Renal cortical epithelial cell (primary cell): ENCODE data around the gene TOX3. TPM values are rescaled to one million over a fixed set of nuclear protein-coding genes. Genes with fewer than 3 reads are reported as not detected.

Source experiments
- DNase-seq: peaks from one replicate; pipeline ENCODE4 v3.0.0-alpha.2; 2011; ENCODE audit warnings: low read depth
- total RNA-seq: library from RNA; depleted of rRNA; stranded (reverse); fragments of >200 nt; gene quantifications from 2 replicates; pipeline ENCODE4 v1.2.3, GENCODE V29; 2014

TOX3 gene
- total RNA-seq, 1 donor from 2014 or later = 5.4 TPM

DNA sequence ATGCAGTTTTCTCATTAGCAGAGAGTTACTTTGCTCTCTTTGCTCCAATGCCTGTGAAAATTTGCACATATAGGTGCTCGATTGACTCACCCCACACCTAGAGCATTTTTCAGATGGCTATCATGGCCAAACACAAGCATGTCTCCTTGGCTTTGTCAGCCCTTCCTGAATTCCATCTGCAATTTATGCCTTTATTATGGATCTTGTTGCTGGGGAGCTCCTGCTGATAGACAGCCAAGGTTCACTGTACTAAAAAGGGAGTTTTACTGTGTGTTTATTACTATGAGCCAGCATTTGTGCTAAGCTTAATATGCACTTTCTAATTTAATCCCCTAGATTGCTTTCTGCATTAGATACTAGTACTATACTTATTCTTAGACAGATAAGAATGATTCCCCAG, 93.3 kb downstream of the TOX3 start:
- peak; percentile 13 for DNase-seq

DNA sequence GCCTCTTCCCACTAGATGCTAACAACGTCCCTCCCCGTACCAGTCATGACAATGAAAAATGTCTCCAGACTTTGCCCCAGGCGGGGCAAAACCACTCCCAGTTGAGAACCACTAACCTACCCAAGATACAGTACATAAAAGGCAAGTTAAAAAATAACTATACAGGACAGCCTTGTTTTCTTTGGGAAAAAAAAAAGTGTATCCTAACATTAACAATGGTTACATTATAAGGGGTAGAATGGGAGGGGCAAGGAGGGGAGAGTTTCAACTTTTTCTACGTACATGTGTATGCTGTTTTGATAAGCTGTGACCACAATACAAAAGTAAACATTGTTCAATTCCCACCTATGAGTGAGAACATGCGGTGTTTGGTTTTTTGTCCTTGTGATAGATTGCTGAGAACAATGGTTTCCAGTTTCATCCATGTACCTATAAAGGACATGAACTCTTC, 94.9 kb downstream of the TOX3 start:
- no peak for DNase-seq

DNA sequence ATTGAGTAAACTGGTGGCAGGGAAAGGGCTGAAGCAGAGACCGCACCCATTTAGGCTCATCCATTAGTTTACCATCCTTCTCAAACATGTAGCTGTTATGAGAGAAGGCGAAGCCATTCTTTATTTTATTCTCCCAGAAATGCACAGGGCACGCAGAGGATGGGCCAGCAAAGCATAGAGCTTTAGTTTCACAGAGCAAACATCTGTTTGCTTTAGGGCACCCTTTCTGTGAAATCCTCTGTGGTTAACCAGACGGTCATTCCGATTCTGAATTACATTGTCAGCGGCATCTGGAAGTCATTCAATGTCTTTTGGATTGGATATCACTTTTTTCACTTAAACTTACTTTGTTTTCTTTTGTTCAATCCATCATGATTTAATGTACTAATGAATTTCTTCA, 96.0 kb downstream of the TOX3 start:
- DNase-seq = no peak

DNA sequence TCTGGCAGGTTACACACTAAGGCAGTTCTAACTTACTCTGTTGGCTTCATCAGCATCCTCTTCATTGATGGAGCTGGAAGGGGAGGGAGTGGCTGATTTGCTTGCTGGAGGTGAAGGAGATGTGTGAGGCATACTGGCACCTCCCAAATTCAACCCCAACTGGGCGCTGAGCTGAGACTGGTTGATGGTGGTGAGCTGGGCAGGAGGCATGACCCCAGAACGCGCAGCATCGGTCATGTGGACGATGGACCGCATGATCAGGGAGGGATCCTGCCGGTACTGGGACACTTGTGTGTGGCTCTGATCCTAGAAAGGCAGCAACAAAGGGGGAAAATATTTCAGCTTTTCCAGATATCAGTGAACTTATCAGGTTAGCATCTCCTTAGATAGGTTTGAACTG, 96.7 kb downstream of the TOX3 start:
- no peak for DNase-seq

DNA sequence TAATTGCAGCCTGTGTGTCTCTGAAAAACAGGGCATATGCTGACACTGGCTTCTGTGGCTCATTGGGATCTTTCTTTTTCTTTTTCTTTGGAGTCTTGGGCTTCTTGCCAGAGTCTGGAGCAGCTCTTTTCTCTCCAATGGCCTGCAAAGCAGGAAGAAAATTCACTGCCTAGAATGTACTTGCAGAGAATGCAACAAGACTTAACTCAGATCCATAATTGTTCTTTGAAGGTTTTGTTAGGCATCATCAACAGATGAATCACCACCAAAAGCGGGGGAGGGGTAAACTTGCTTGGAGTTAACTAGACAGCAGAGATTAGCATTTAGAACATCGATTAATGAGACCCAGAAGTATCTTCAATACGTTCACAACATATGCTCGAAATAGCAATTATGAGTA, 100.9 kb downstream of the TOX3 start:
- peak; percentile 68 for DNase-seq

DNA sequence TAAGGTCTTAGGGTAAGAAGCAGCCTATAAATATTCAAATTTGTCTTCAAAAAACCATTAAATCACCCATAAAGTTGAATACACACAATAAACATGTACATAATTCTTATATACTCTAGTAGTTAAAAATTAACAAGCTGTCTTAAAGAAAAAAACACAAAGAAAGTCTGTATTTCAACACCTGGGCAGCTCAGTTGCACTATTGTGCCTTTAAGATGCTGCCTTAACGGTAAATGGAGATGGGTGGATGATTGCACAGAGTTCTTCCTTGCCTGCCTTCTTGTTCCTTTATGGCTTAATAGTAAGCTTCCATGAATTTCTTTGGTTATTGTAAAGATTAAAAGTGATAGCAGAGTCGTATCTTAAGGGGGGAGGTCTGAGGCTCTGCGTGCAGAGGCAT, 105.1 kb downstream of the TOX3 start:
- no peak for DNase-seq

DNA sequence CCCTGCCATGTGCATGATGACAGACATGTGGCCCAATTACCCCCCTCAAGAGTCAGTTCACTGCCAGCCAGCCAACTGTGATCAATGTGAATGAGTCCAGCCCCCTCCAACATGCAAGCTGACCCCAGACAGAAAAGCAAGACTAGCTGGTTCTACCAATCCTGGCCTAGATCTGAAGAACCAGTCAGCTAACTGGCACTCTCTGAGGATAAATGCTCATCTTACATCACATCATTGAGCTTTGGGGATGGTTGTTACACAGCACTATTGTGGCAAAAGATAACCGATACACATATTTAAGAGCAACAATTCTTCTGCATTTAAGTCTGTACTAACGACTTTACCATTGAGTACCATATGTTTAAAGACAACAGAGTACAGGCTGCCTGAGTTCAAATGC, 106.7 kb downstream of the TOX3 start:
- DNase-seq = no peak

DNA sequence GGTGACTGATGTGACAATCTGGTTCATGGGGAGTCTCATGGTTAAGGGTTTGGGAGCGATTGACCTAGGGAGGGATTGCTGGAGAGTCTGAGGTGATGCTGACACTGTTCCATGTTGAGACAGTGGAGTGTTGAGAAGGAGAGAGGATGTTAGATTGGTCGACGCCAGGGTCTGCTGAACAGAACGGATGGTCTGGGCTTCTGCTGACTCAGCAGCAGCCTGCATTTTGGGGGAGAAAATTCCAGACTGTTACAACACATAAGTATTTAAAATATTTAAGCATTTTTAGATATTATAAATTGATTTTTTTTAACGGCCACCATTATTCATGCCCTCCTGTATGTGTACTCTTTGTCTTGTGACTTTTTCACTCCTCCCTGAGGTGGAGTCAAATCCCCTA, 107.2 kb downstream of the TOX3 start:
- DNase-seq = no peak

DNA sequence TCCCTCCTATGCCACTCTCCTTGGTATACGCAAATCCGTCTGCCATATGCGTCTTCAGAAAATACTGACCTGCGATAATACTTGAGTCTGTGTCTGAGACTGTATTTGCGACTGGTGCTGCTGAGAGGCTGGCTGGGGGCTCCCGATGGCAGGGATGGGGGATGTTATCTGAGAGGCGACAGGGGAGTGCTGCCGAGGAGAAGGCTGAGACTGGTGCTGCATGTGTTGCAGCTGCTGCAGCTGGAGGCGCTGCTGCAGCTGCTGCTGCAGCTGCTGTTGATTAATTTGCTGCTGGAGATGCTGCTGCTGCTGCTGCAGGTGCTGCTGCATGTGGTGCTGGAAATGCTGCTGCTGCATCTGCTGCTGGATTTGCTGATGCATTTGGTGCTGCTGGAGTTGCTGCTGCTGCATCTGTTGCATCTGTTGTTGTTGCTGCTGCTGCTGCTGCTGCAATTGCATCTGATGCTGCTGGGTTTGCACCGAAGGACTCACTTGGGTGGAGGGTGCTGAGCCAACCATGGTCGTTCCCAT, 107.7 kb downstream of the TOX3 start:
- DNase-seq = no peak

DNA sequence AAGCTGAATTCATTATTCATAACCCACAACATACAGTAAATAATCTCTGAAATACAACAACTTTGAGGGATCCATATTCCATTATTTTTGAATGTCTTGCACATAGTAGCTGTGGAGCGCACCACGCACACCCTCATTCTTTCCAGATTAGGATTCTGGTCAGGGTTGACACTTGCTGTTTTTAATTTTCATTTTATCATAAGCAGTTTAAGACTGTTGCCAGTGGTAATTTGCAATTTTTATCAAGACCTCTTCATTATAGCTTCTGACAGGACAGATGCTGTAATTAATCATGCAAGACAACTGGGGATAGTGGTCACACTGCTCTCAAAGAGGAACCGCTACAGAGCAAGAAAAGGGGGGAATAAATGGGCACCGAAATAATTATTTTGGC, 109.7 kb downstream of the TOX3 start:
- no peak for DNase-seq

DNA sequence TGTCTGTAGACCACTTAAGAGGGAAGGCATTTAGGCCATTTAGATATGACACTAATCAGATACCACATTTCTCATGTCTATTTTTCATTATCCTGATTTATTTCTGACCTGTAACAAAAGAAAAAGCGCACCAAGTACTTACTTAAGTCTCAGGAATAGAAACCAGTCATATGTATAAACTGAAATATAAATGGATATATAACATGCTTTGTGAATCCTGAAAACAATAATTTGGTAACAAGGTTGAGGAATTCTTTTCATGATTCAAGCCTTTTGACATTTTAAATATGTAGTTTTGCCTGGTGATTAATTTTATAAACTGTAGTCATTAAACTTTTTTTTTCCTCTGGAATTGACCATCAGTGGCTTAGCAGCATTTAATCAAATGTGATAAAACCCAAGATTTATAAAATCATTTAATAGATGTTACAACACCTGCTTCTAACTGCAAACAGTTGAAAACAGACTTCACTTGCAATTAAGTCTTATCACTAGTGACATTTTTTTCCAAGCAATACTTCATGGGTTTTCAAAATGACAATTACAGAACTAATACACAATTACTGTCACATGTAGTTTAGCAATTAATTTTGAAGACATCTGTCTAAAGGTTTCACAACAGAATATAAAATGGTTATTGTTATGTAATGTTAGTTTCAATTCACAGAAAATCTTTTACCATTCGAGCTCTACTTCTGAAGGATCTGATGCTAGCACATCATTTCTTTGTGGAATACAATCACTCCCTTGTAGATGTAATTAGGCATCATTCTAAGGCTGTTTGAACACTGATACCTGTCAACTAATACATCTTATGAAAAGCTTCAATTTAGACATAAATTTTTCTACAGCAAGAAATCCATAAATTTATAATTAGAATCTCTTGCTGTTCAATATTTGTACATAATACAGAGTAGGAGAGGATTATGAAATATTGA, 110.3 kb downstream of the TOX3 start:
- no peak for DNase-seq

DNA sequence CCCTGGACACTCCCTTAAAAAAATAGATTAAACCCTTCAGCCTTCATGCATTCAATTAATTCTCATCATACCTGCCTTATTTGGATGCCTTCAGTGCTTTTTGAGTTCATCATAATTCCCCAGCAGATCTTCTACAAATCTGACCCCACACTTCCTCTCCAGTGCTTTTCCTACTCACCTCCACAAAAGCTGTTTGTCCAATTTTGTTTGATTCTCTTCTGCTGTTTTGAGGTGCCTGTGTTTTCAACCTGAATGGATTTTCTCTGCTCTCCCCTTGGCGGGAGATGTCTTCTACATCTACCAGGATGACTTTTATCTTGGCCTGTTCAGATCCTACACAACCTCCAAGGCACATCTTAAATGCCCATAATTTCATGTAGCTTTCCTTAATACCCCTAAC, 112.7 kb downstream of the TOX3 start:
- no peak for DNase-seq

DNA sequence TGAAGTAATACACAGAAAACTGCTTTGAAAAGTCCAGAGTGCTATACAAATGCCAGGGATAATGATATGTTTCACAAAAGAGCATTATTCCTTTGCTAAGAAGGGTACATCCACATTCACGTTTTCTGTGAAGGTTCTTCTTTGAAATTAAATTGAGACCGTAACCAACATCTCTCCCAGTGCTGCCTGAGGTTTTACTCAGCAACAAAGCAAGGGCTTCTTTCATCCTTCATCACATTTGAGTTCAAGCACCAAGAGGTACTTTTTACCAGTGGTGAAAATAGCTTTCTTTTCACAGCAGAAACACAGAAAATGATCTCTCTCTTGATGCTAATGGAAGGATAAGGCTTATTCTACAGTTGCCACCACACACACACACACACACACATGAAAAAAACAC, 113.3 kb downstream of the TOX3 start:
- DNase-seq = no peak

DNA sequence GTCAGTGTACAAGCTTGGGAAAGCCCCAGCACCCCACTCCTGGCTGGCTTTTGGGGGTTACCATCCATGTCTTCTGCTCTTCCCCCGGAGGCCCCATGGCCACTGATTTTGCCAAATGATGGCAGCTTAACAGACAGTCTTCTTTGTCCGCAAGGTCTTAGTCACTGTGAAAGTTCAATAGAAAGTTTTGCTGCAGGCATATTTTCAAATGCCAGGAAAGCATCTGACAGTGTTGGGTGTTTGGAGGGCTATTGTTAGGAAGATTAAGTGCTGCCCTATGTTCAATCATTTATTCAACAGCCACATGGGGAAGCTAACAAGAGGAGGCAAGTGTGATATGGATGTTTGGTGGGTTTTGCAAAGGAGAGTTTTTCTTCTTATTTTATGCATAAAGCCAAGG, 122.4 kb downstream of the TOX3 start:
- DNase-seq = no peak

DNA sequence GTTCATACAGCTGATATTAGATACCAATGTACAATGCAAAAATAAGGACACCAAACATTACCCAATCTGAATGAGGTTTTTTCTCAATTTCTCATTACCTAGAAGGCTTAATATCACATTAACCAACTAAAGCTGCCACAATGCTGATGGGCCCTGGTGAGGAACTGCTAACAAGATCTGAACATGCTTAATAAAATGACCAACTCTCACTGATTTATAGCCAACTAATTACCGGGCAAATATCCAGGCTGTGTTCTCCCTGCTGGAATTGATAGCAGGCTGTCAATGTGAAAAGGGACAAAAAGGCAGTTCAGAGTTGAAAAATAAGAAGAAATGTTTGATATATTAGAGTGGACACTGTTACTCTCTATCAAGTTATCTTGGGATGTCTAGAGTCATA, 124.6 kb downstream of the TOX3 start:
- no peak for DNase-seq

DNA sequence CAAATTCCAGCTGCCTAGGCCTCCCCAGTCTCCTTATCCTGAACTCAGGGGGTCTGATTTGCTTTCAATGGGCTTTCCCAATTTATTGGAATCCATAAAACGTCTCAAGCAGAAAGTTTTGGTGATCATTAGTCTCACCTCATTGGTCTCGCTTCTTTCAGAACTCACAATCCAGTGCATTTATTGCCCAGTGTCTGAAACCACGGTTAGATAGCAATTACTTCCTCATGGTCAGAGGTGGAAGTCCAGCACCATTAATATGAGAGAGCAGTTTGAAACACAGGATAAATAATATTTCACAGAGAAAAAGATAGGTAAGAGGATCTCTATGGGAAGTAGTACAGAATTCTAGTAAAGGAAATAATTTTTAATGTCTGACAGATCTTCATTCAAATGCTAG, 128.7 kb downstream of the TOX3 start:
- DNase-seq = no peak

DNA sequence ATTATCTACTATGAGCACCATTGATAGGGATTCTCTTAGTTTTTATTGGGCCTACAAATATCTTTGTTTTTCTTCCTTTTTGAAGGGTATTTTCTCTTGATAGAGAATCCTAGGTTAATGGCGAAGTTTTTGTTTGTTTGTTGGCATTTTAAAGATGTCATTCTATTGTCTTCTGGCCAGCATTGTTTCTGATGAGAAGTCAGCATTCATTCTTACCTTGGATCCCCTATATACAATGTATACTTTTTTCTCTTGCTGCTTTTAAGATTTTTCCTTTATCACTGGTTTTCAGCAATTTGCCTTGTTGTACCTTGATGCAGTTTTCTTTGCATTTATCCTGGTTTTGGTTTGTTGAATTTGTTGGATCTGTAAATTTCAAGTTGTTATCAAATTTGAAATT, 130.1 kb downstream of the TOX3 start:
- no peak for DNase-seq

DNA sequence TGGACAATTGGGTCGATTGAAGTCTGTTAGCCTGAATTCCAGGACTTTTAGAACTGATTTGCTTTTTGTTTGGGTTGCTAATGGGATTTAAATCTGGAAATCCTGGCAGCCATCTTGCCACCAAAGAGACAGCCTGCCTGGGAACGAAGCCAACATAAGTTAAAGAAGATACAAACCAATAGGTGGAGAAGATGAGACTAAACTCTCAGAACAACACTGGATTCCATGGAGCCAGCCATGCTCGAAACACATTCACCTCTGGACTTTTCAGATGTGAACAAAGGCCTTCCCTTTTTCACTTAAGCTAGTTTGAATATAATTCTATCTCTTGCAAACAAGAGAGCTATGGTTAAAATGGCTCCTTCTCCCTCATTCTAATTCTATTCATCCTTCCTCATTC, 135.9 kb downstream of the TOX3 start:
- DNase-seq = peak; percentile 31

DNA sequence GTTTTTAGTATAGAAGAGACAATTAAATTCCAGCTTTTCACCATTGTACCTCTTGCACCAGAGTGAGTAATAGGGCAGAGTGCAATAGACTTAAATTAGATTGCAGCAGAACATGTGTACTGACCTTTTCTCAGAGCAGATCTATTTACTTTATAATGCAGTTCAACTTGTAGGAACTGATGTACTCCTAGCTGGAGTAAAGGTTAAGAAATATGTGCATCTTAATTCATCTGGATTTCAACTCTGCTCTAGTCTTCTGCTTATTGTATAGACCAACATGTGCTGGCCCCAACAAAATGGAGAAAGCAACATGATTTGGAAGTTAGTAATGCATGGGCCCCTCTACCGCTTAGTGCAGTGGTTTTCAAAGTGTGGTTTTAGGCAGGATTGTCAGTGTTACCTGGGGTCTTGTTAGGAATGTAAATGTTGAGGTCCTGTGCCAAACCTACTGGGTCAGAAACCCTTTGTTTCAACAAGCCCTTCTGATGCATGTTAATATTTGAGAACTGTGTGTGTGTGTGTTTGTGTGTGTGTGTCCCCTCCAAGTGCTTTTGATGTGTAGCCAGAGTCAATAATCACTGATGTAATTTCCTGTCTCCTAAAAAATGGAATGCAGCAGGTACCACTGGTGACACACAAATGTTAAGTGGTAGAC, 138.6 kb downstream of the TOX3 start:
- DNase-seq = peak; percentile 61

DNA sequence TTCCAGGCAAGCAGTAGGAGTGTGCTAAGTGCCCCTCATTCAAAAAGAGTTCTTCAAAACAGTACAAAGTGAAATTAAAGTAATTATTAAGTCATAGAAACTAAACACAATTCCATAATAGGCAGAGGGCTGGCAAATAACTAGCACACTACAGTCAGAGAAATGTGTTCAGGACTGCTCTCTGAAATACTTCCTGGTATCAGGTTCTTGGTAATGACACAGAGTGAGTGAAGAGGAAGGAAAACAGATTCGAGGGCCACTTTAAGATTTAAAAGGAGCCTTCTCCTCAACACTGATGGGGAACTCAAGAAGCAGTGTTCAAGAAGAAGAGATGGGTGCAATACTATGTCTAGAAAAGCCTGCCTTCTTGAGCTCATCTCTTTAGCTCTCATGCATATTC, 139.2 kb downstream of the TOX3 start:
- DNase-seq = peak; percentile 38

DNA sequence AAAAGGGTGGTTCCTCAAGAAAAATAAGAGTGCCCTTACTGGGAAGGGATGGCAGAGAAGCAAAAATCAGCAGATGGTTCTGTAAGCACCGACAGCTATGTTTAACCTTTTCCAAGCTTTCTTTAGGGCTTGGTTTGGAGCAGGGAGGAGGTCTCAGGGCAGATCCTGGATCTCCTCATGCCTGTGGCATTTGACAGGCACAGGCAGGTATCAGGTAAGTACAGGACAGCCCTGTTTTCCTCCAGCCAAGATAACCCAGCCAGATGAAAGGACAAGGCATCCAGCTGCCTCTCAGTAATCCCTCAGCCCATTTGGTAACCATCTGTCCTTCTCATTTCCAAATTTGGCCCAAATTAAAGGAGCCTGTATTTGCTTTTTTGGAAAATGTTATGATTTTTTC, 141.5 kb downstream of the TOX3 start:
- DNase-seq = no peak

DNA sequence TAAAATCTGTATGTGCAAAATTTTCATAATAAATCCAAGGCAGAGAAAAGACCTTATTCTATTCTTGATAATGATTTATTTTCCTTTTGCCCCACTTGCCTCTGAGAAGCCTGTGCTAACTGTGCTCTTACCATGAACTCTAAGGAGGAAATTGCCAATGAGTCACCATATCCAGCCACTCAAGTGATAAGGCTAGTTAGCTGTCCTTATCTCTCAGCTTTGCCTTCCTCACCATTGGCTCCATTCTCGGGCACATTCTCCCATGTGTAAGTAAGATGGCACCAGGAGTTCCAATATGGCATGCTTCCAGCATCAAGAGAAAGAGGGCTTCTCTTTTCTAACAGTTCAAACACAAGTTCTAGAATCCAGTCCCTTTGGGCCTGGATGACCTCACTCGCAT, 142.4 kb downstream of the TOX3 start:
- no peak for DNase-seq

DNA sequence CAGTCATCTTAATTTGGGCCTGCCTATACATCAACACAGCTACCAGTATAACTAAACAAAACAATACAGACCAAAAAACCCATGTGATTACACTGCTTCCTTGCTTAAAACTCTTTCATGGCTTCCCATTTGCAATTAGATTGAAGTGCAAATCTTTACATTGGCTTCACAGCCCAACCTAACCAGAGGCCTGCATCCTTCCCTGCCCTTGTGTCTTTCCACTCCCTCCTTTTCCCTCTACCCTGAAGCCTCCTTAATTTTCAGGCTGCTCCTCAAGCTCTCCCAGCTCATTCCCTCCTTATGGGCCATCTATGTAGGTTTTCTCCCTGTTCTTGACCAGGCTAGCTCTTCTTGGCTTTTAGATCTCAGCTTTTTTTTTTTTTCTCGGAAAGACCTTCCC, 147.8 kb downstream of the TOX3 start:
- DNase-seq = no peak
